OCI-LY7 (cell line): ENCODE measurements around the gene APRT. TPM values are rescaled to one million over a fixed set of nuclear protein-coding genes. Genes with fewer than 3 reads are reported as not detected.

Experiments
- BruUV-seq: library from RNA; stranded (reverse); fragments of 400-500 nt; replicated peaks from 2 replicates; lab custom pipeline; 2021; lab: Mats Ljungman, UMichigan
- CTCF ChIA-PET: fragments of 300-600 bp; sonication (Branson Sonifier 250); formaldehyde crosslinking; loops from one replicate; lab custom pipeline; 2022; ENCODE audit warnings: antibody characterized with exemption; ENCODE audit not compliant: unreplicated experiment; lab: Charles Lee
- POLR2A ChIA-PET: fragments of 300-600 bp; sonication (Branson Sonifier 250); formaldehyde crosslinking; loops from one replicate; lab custom pipeline; 2022; ENCODE audit warnings: antibody characterized with exemption; lab: Charles Lee
- DNase-seq: peaks from one replicate; pipeline ENCODE4 v3.0.0-alpha.2; 2015; ENCODE audit warnings: low spot score
- H2AFZ ChIP-seq: fragments of 200-600 bp; sonication (generic), shearing (Covaris generic); 2 replicates; pipeline ENCODE4 v1.6.1; 2014; ENCODE audit warnings: mild to moderate bottlenecking, antibody characterized with exemption, low read length, moderate library complexity
- H3K27ac ChIP-seq: fragments of 200-600 bp; sonication (generic); 2 replicates; pipeline ENCODE4 v1.5.1; 2014; ENCODE audit warnings: mixed run types, low read depth, mild to moderate bottlenecking, moderate library complexity, low read length, inconsistent platforms; ENCODE audit not compliant: poor library complexity, severe bottlenecking
- H3K36me3 ChIP-seq: fragments of 200-600 bp; sonication (generic); 2 replicates; pipeline ENCODE4 v1.6.1; 2014; ENCODE audit warnings: mild to moderate bottlenecking, antibody characterized with exemption, low read length, moderate library complexity, mixed read lengths; ENCODE audit not compliant: insufficient read depth
- H3K4me1 ChIP-seq: fragments of 200-600 bp; sonication (generic); 2 replicates; pipeline ENCODE4 v1.5.1; 2014; ENCODE audit warnings: mild to moderate bottlenecking, low read length; ENCODE audit not compliant: insufficient read depth, poor library complexity, severe bottlenecking
- H3K4me2 ChIP-seq: fragments of 200-600 bp; sonication (generic); 2 replicates; pipeline ENCODE4 v1.6.1; 2014; ENCODE audit warnings: mild to moderate bottlenecking, low read length
- H3K4me3 ChIP-seq: fragments of 200-600 bp; sonication (generic); 2 replicates; pipeline ENCODE4 v1.5.1; 2014; ENCODE audit warnings: mild to moderate bottlenecking, low read depth, low read length; ENCODE audit not compliant: poor library complexity, severe bottlenecking
- H3K79me2 ChIP-seq: fragments of 200-600 bp; sonication (generic); 2 replicates; pipeline ENCODE4 v1.6.1; 2016; ENCODE audit warnings: low read depth, mild to moderate bottlenecking, low read length, moderate library complexity, mixed read lengths; ENCODE audit not compliant: insufficient read depth
- H3K9me2 ChIP-seq: fragments of 200-600 bp; sonication (generic); 2 replicates; pipeline ENCODE4 v1.6.1; 2016; ENCODE audit warnings: mild to moderate bottlenecking, low read length, mixed read lengths; ENCODE audit not compliant: insufficient read depth
- H3K9me3 ChIP-seq: fragments of 200-600 bp; sonication (generic); 2 replicates; pipeline ENCODE4 v1.6.1; 2014; ENCODE audit warnings: mild to moderate bottlenecking, mixed run types, low read length, mixed read lengths
- H4K20me1 ChIP-seq: fragments of 200-600 bp; sonication (generic); 2 replicates; pipeline ENCODE4 v1.6.1; 2014; ENCODE audit warnings: mild to moderate bottlenecking, antibody characterized with exemption, low read length, moderate library complexity, mixed read lengths; ENCODE audit not compliant: insufficient read depth
- CTCF ChIP-seq: fragments of 200-600 bp; sonication (generic); conservative IDR thresholded peaks from 2 replicates; pipeline ENCODE4 v1.5.1; 2014; ENCODE audit warnings: mild to moderate bottlenecking, antibody characterized with exemption, low read length, moderate library complexity, mixed read lengths
- EZH2phosphoT487 ChIP-seq: fragments of 200-600 bp; sonication (generic); IDR thresholded peaks from 2 replicates; pipeline ENCODE4 v1.6.1; 2018; ENCODE audit warnings: low read depth, borderline replicate concordance, mild to moderate bottlenecking, mixed run types, antibody characterized with exemption, low read length, moderate library complexity, mixed read lengths
- intact Hi-C: fragments of 100-400 bp; cut with micrococcal nuclease; formaldehyde crosslinking; loops from one replicate; pipeline ENCODE4 v1.10.0; 2022; ENCODE audit not compliant: unreplicated experiment
- total RNA-seq, 2 experiments: library from RNA; depleted of rRNA in 1 of 2; stranded (reverse); fragments of >200 nt in 1 of 2; shearing (Covaris generic) in 1 of 2; gene quantifications; 2 replicates each; pipeline ENCODE4 v1.2.3, GENCODE V29; 2014 to 2022

APRT gene
- total RNA-seq, 2 experiments from 2014 or later = 151 to 216 TPM

GRCh38 chr16:88799569-88800276, 12.0 kb downstream of the APRT start:
- peak overlapping the region; percentile 97 for H3K4me2 ChIP-seq
- TF ChIP-seq EZH2phosphoT487 (no peak), CTCF (no peak)
- H4K20me1 ChIP-seq = no peaks in the 10 kb centered on the region
- no peaks in the 10 kb centered on the region for H3K9me3 ChIP-seq
- peaks cover 26% of the 10 kb centered on the region for H3K36me3 ChIP-seq
- CTCF ChIA-PET = interaction anchor here (0.6 kb wide), 1 partner anchor 897 kb away, joined by 3 read pairs; no protein-coding TSS in a partner anchor
- peak; percentile 81 for DNase-seq
- peak overlapping the region; percentile 7 for H3K4me3 ChIP-seq
- H3K27ac ChIP-seq = peak overlapping the region; percentile 97
- H3K79me2 ChIP-seq = peaks cover 19% of the 10 kb centered on the region
- BruUV-seq = no TSS peak
- POLR2A ChIA-PET = interaction anchor here (1.3 to 2.3 kb wide), 3 partner anchors 11 to 15 kb away, joined by 4 to 7 read pairs (median 4); partner anchors contain the start of gene PIEZO1
- peaks cover 52% of the 10 kb centered on the region for H3K4me1 ChIP-seq
- intact Hi-C loops = loop anchor here (5.0 kb wide), 1 partner anchor 137 kb away; the partner anchor contains the start of gene MVD
- no peaks in the 10 kb centered on the region for H3K9me2 ChIP-seq
- H2AFZ ChIP-seq = no peak overlapping the region

GRCh38 chr16:88798772-88799455, 12.8 kb downstream of the APRT start:
- peaks cover 20% of the 10 kb centered on the region; the same call in 1 of the 2 replicates for H3K36me3 ChIP-seq

More at GRCh38 chr16:88798772-88799455, 12.8 kb downstream of the APRT start:
- H3K4me3 ChIP-seq = no peak overlapping the region
- peak overlapping the region; percentile 97 for H3K27ac ChIP-seq
- ChIA-PET CTCF (interaction anchor here (0.6 kb wide), 1 partner anchor 898 kb away, joined by 3 read pairs; no protein-coding TSS in a partner anchor), POLR2A (interaction anchor here (1.3 kb wide), 1 partner anchor 12 kb away, joined by 4 read pairs; no protein-coding TSS in a partner anchor)
- peak; percentile 83 for DNase-seq
- intact Hi-C loops = no loop called here
- H3K9me3 ChIP-seq = no peaks in the 10 kb centered on the region
- H3K79me2 ChIP-seq = peaks cover 11% of the 10 kb centered on the region; the same call in 1 of the 2 replicates
- BruUV-seq = no TSS peak
- H3K4me2 ChIP-seq = peak overlapping the region; percentile 97
- no peaks in the 10 kb centered on the region for H3K9me2 ChIP-seq
- H2AFZ ChIP-seq = no peak overlapping the region
- no peaks in the 10 kb centered on the region for H4K20me1 ChIP-seq
- H3K4me1 ChIP-seq = peaks cover 59% of the 10 kb centered on the region
- TF ChIP-seq EZH2phosphoT487 = no peak
- TF ChIP-seq CTCF = no peak
